Activated CD8-positive, alpha-beta memory T cell treated with anti-CD3 and anti-CD28 coated beads for 1 hour (primary cell): ENCODE measurements around the gene IQGAP2.

Source experiments
- DNase-seq, 2 donors: peaks; one replicate each; pipeline ENCODE4 v3.0.0-alpha.2; 2020; ENCODE audit warnings: low read depth in 1 of 2; ENCODE audit errors: extremely low read depth in 1 of 2

The IQGAP2 gene

DNA sequence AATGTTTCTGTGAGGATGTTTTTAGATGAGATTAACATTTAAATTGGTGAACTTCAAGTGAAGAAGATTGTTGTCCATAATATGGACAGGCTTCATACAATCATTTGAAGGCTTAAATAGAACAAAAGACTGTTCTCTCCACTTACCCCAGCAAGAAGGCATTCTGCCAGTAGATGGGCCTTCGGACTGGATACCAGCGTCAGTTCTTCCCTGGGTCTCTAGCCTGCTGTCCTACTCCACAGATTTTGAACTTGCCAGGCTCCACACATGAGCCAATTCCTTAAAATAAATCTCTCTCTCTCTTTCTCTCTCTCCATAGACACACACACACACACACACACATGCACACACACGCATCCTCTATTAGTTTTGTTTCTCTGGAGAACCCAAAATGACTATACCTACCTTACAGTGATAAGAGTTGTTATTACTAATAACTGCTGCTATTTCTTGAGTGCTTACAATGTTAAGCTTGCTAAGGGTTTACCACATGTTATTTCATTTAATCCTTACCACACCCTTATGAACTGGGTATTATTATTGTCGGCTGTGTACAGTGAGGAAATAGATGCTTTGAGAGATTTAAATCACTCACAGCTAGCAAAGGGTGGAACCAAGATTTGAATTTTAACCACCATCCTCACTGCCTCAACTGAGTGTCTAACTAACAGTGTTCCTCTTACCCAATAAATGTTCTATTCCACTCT is 19.8 kb upstream of the IQGAP2 start:
- no peak for DNase-seq

GRCh38 chr5:76384189-76384588 is 18.9 kb upstream of the IQGAP2 start:
- no peak for DNase-seq

DNA sequence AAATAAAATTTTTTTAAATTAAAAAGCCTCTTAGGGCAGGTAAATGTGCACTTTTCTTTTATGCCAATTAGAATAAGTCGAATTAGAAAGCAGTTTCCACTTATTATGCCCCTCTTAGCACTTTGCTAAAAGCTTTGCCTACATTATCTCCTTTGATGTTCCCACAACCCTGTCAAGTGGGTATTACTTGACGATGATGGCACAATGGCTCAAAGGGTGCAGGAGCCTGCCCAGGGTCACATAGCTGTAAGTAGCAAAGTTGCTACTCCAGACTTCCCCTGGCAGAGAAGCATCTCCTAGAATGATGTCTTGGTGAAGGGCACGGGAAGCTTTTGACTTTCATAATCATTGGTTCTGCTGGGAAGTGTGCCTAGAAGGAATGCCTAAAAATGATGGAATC is 18.4 kb upstream of the IQGAP2 start:
- DNase-seq = no peak

GRCh38 chr5:76385540-76385939 is 17.5 kb upstream of the IQGAP2 start:
- DNase-seq = no peak

DNA sequence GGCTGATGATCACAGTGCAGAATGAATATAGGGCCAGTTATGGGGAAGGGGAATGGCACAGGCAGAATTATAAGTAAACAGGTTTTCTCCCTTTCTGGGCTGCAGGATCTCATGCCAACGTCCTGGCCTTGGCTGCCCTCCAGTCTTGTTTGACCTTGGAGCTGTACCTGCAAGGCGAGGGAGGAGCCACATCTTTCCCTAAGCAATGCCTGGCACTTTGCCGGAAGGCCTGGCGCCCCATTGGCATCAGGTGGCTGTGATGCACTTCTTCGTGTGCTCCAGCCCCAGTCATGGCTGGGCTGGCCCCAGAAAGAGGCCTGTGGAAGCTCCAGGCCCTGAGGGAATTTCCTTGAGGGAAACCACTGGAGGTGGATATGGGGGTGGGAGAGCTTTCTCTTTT is 16.7 kb upstream of the IQGAP2 start:
- DNase-seq = no peak

- DNase-seq = no peak
Measured at GRCh38 chr5:76388236-76388635, 14.8 kb upstream of the IQGAP2 start.

DNA sequence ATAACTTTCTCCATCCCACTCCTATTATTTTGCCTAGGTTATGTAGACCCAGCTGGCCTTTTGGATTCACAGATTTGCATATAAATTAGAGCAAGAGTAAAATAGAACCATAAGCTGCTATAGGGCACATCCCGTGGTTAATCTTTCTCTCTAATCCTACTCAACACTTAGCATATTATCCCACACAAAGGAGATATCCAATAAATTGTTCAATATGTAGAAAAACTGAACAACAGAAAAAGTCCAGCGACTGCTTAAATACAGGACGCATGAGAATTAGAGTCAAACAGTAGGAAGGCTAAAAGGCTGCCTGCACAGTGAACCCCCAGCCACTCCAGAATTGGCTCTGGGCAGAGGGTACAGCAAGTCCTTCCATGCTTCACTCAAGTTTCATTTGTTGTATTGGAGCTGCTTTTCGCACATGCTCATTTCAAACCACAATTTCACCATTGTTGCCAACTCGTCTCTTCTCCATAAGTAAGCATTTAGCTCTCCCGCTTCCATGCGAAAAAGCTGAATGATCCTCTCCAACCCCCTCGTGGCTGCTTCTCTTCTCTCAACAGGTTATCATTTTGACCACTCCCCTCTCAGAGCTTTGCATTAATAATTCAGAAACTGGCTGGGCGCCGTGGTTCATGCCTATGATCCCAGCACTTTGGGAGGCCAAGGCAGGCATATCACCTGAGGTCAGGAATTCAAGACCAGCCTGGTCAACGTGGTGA is 14.1 kb upstream of the IQGAP2 start:
- no peak for DNase-seq

DNA sequence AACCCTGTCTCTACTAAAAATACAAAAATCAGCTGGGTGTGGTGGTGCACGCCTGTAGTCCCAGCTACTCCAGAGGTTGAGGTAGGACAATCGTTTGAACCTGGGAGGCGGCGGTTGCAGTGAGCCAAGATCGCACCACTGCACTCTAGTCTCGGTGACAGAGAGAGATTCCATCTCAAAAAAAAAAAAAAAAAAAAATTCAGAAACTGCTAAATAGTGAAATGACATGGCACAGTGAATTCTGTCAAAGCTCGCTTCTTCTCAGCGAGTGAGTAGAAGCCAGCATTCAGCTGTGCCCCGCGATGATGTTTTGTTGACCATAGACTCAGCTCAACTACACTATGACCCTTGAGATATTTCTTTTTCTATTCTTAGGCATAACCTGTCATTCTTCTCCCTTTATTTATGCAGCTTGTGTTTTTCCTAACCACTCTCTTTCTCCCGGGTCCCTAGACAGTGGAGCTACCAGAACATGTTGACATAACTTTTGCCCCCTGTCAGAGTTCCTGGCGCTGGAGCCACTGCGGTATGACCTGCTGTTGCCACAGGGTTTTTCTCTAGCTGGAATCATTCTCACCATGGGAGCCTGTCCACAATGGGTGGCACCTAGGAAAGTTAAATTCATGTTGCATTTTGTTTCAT is 13.5 kb upstream of the IQGAP2 start:
- DNase-seq = no peak

DNA sequence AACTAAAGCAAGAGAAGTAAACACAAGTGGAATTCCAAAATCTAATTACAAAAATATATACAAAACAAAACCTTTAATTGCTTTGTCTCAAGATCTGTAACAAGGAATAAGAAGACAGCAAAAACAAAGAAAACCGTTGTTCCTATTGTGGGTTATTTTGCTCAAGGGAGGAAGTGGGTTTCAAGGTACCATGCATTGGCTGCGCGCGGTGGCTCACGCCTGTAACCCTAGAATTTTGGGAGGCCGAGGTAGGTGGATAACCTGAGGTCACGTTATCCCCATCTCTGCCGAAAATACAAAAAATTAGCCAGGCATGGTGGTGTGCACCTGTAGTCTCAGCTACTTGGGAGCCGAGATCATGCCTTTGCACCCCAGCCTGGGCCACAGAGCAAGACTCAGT is 12.1 kb upstream of the IQGAP2 start:
- no peak for DNase-seq

DNA sequence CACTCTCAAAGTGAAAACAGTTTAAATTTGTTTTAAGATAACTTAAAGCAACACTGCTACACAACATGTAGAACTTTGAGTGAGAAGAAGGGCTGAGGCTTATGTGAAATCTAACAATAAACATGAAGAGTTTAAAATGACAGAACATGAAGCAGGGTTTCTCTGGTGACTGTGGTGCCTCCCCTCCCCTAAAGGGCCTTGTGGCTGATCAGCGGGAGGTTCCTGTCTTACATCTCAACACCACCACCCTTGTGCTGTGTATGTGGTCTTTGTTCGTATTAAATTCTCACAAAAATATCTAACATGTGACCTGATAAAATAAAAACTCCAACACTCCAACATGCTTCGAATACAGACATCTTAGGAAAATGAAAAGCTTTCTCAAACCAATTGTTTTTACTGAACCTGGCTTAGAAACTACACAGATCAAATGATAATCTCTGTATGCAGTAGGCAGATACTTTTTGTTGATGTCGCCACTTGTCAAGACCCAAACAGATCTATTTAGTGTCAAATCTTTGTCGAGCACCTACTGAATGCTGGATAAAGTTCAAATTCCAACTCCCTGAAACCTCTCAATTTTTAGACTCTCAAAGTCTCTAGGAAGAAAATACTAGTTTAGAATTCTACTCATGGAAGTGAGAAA is 9.9 kb upstream of the IQGAP2 start:
- no peak for DNase-seq

DNA sequence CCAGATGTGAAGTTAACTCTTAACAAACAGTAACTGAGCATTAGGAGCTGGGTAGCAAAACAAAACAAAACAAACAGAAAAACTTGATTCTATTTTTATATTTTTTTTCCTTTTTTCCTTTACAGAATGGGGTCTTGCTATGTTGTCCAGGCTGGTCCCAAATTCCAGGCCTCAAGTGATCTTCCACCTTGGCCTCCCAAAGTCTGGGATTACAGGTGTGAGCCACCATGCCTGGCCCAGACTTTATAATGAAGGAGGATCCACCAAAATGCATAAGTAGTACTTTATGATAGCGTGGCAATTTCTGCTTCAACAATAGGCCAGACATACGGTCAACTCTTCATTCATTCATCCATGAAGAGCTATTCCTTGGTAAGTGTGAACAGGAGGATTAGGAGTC is 5.9 kb upstream of the IQGAP2 start:
- no peak for DNase-seq

DNA sequence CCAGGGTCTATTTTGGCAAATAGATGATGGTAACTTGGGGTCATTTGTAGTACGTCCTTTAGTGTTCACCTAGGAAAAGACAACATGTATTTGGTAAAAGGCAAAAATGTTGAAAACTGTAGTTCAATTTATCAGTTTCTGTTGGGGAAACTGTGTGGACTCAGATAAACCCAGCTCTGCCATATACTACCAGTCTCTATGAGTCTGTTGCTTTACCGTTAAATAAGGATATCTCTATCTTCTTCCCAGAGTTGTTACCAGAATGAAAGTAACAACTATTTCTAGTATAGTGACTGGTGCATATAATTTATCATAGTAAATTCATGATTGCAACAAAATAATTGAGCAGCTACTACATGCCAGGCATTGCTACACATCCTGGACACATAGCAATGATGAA is 3.8 kb upstream of the IQGAP2 start:
- DNase-seq = no peak

GRCh38 chr5:76400466-76400865 is 2.6 kb upstream of the IQGAP2 start:
- no peak for DNase-seq

GRCh38 chr5:76401801-76402250 is 1.3 kb upstream of the IQGAP2 start:
- DNase-seq = no peak

GRCh38 chr5:76402251-76402885 is 717 bp upstream of the IQGAP2 start:
- peak; percentile 50 to 58 for DNase-seq

- peak in 1 of 2 donors; percentile 46 for DNase-seq
Measured at GRCh38 chr5:76403766-76404222, 709 bp downstream of the IQGAP2 start.

DNA sequence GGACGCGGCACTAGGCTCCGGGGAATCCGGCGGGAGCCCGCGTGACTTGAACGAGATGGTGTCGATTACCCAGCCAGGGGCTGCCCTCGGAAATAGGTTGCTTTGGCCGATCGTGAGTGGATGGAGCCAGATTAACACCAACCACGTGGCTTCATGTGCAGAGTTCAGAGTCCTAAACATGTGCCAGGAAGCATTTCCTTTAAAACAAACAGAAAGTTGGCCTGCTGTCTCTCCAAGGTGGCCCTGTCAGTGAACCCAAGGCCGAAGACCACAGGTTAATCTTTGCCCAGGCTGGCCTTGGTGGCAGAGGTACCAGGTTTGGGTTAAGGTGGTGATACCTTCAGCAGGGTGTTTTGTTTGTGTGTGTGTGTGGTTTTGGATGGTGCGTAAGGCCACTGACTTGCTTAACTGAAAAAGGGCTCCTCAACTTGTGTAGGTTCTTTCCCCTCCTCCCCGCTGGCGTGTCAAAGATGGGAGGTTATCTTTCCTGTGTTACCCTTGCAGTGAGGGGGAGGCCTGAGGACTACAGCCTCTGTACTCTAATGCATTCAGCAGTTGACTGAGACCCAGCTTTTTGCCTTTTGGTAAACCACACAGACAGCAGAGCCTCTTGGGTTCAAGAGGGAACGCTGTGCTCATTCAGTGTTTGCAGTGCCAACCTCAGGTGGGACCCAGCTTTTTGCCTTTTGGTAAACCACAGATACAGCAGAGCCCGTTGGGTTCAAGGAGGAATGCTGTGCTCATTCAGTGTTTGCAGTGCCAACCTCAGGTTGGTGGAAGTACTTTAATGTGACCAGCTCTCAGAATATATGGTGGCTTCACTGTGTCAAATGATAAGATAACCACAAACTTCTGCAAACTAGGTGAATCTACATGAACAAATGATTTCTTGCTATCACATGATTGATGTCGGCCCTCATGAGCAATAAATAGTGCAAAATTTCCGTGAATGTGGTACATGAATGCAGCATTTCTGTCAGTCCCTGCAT is 1.4 kb downstream of the IQGAP2 start:
- peak in 1 of 2 donors; percentile 38 for DNase-seq

DNA sequence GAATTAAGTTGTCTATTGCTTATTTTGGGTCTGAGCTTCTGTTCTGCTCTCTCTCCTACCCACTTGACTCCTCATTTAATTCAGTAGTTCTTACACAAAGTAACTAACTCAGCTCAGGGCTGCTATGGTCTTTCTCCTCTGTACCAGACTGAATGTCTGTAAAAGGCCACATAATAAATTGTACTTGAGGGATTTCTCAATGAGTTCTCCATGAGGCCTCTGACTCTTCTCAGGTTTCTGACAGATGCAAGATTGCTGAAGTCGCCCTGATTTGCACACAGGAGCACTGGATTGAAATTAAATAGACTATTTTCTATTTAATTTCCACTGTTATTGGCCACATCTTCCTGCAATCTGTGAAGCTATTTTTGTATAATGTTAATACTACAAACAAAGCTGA is 2.9 kb downstream of the IQGAP2 start:
- DNase-seq = no peak

GRCh38 chr5:76406673-76407072 is 3.6 kb downstream of the IQGAP2 start:
- no peak for DNase-seq
